Tibial nerve (tissue), 4 donors: ENCODE results near the gene TFDP3. TPM values are rescaled to one million over a fixed set of nuclear protein-coding genes. Genes with fewer than 3 reads are reported as not detected.

Source experiments
- DNase-seq, 2 donors: peaks; one replicate each; pipeline ENCODE4 v3.0.0-alpha.2; 2019; ENCODE audit warnings: low spot score in 2 of 2
- H3K27ac ChIP-seq, 4 donors: fragments of 200-600 bp; sonication (generic) in 3 of 4; one replicate each; pipeline ENCODE4 v1.5.1; 2017 to 2019; ENCODE audit warnings: mild to moderate bottlenecking in 1 of 4
- H3K27me3 ChIP-seq, 2 donors: fragments of 200-600 bp; sonication (generic) in 1 of 2; one replicate each; pipeline versions ENCODE4 v1.5.1 to v1.6.0; 2017 to 2019
- H3K36me3 ChIP-seq, 3 donors: fragments of 200-600 bp; sonication (generic); one replicate each; pipeline ENCODE4 v1.5.1; 2018 to 2019
- H3K4me1 ChIP-seq, 4 donors: fragments of 200-600 bp; sonication (generic) in 3 of 4; one replicate each; pipeline ENCODE4 v1.5.1; 2017 to 2019
- H3K4me3 ChIP-seq, 4 donors: fragments of 200-600 bp; sonication (generic) in 3 of 4; one replicate each; pipeline ENCODE4 v1.5.1; 2017 to 2019; ENCODE audit warnings: mild to moderate bottlenecking in 1 of 4, moderate library complexity in 1 of 4
- H3K9me3 ChIP-seq, 4 donors: fragments of 200-600 bp; sonication (generic) in 3 of 4; one replicate each; pipeline ENCODE4 v1.5.1; 2017 to 2019
- EP300 ChIP-seq, 2 donors: sonication (generic); formaldehyde crosslinking; IDR thresholded peaks; one replicate each; pipeline ENCODE4 v1.6.1; 2017; ENCODE audit warnings: antibody characterized with exemption in 2 of 2, mild to moderate bottlenecking in 1 of 2
- POLR2A ChIP-seq, 2 donors: fragments of 450-650 bp; IDR thresholded peaks; one replicate each; pipeline ENCODE4 v1.6.1; 2017; ENCODE audit warnings: antibody characterized with exemption in 2 of 2, mild to moderate bottlenecking in 2 of 2, moderate library complexity in 2 of 2
- WGBS, 2 donors: methylation state at CpG; one replicate each; pipeline ENCODE4 v1.1.5; 2018; 5-methylcytosine and 5-hydroxymethylcytosine counted together
- total RNA-seq, 4 donors: library from RNA; depleted of rRNA; stranded (reverse); fragments of >200 nt; gene quantifications; one replicate each; pipeline ENCODE4 v1.1.0, GENCODE V29; 2016
- TF ChIP-seq, protein P1 (sequence below), 5 experiments: fragments of 200-600 bp in 3 of 5; fragments of 450-650 bp in 2 of 5; sonication (generic) in 3 of 5; IDR thresholded peaks; one replicate each; pipeline ENCODE4 v1.5.1; 2016 to 2019; ENCODE audit warnings: antibody characterized with exemption in 5 of 5, mild to moderate bottlenecking in 3 of 5, moderate library complexity in 2 of 5

Gene TFDP3
- total RNA-seq, 4 donors from 2014 or later, result not detected

- no peaks in the 10 kb centered on the region for H3K27me3 ChIP-seq
- WGBS, 2 donors, result 46 to 65% methylated on average over 5 of the region's 5 CpGs
- no peak for TF ChIP-seq EP300 (IDR thresholded peaks at IDR 0.05)
- TF ChIP-seq, protein P1, sequence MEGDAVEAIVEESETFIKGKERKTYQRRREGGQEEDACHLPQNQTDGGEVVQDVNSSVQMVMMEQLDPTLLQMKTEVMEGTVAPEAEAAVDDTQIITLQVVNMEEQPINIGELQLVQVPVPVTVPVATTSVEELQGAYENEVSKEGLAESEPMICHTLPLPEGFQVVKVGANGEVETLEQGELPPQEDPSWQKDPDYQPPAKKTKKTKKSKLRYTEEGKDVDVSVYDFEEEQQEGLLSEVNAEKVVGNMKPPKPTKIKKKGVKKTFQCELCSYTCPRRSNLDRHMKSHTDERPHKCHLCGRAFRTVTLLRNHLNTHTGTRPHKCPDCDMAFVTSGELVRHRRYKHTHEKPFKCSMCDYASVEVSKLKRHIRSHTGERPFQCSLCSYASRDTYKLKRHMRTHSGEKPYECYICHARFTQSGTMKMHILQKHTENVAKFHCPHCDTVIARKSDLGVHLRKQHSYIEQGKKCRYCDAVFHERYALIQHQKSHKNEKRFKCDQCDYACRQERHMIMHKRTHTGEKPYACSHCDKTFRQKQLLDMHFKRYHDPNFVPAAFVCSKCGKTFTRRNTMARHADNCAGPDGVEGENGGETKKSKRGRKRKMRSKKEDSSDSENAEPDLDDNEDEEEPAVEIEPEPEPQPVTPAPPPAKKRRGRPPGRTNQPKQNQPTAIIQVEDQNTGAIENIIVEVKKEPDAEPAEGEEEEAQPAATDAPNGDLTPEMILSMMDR (IDR thresholded peaks at IDR 0.05), result no peak
- TF ChIP-seq POLR2A (IDR thresholded peaks at IDR 0.05), result no peak
- DNase-seq, result no peak
- no peaks in the 10 kb centered on the region for H3K36me3 ChIP-seq
- peaks cover 0 to 16% (median 4%) of the 10 kb centered on the region in 4 donors for H3K9me3 ChIP-seq
- no peak overlapping the region for H3K4me3 ChIP-seq
- no peaks in the 10 kb centered on the region for H3K4me1 ChIP-seq
- no peak overlapping the region for H3K27ac ChIP-seq
Measured at GRCh38 chrX:133250184-133251100, 32.3 kb upstream of the TFDP3 start.

GRCh38 chrX:133249266-133250058 is 31.3 kb upstream of the TFDP3 start:
- 34 to 48% methylated on average over 4 of the region's 4 CpGs for WGBS, 2 donors
- H3K4me3 ChIP-seq, result no peak overlapping the region
- no peak for DNase-seq

GRCh38 chrX:133248177-133248576 is 30.0 kb upstream of the TFDP3 start:
- no peak for DNase-seq
- H3K9me3 ChIP-seq, result peaks cover 0 to 16% (median 4%) of the 10 kb centered on the region in 4 donors
- H3K36me3 ChIP-seq, result no peaks in the 10 kb centered on the region
- no peak for TF ChIP-seq EP300 (IDR thresholded peaks at IDR 0.05)
- TF ChIP-seq POLR2A (IDR thresholded peaks at IDR 0.05), result no peak
- TF ChIP-seq, protein P1 (IDR thresholded peaks at IDR 0.05), result no peak
- WGBS, 2 donors, result 78 to 91% methylated on average over 1 to 2 of the region's 2 CpGs
- no peak overlapping the region for H3K27ac ChIP-seq
- no peaks in the 10 kb centered on the region for H3K4me1 ChIP-seq
- no peaks in the 10 kb centered on the region for H3K27me3 ChIP-seq
- H3K4me3 ChIP-seq, result no peak overlapping the region

More at GRCh38 chrX:133249266-133250058, 31.3 kb upstream of the TFDP3 start:
- Histone ChIP-seq H3K36me3 (no peaks in the 10 kb centered on the region), H3K9me3 (peaks cover 0 to 16% (median 4%) of the 10 kb centered on the region in 4 donors), H3K4me1 (no peaks in the 10 kb centered on the region), H3K27ac (no peak overlapping the region), H3K27me3 (no peaks in the 10 kb centered on the region)
- TF ChIP-seq, protein P1 (IDR thresholded peaks at IDR 0.05), result no peak
- TF ChIP-seq EP300 (IDR thresholded peaks at IDR 0.05) (no peak), POLR2A (IDR thresholded peaks at IDR 0.05) (no peak)

GRCh38 chrX:133246921-133247320 is 28.8 kb upstream of the TFDP3 start:
- no peaks in the 10 kb centered on the region for H3K4me1 ChIP-seq
- H3K36me3 ChIP-seq, result no peaks in the 10 kb centered on the region
- peaks cover 0 to 16% (median 4%) of the 10 kb centered on the region in 4 donors for H3K9me3 ChIP-seq
- no peak for TF ChIP-seq EP300 (IDR thresholded peaks at IDR 0.05)
- TF ChIP-seq, protein P1 (IDR thresholded peaks at IDR 0.05), result no peak
- TF ChIP-seq POLR2A (IDR thresholded peaks at IDR 0.05), result no peak
- no peak overlapping the region for H3K27ac ChIP-seq
- H3K27me3 ChIP-seq, result no peaks in the 10 kb centered on the region
- no peak overlapping the region for H3K4me3 ChIP-seq
- no peak for DNase-seq
